Astrocyte (in vitro differentiated cells and primary cell): ENCODE measurements around the gene ZNF768. TPM values are rescaled to one million over a fixed set of nuclear protein-coding genes. Genes with fewer than 3 reads are reported as not detected.

Source experiments
- DNase-seq: peaks from one replicate; pipeline ENCODE4 v3.0.0-alpha.2; 2010; ENCODE audit warnings: low read depth
- FAIRE-seq: peaks from 2 replicates; lab custom pipeline; 2011; peaks lifted over from hg19 to GRCh38; lab: Jason Lieb, UNC
- H2AFZ ChIP-seq: 2 replicates; pipeline ENCODE4 v1.6.0; 2012; ENCODE audit warnings: low read depth, low read length, inconsistent platforms
- H3K27ac ChIP-seq: 2 replicates; pipeline ENCODE4 v1.5.1; 2011; ENCODE audit warnings: low read depth, low read length, inconsistent platforms
- H3K27me3 ChIP-seq: 2 replicates; pipeline ENCODE4 v1.6.0; 2011; ENCODE audit warnings: low read length, inconsistent platforms; ENCODE audit not compliant: insufficient read depth
- H3K36me3 ChIP-seq: 2 replicates; pipeline ENCODE4 v1.5.1; 2011; ENCODE audit warnings: low read length, inconsistent platforms; ENCODE audit not compliant: insufficient read depth
- H3K4me1 ChIP-seq: 2 replicates; pipeline ENCODE4 v1.5.1; 2011; ENCODE audit warnings: low read length, inconsistent platforms; ENCODE audit not compliant: insufficient read depth
- H3K4me2 ChIP-seq: 2 replicates; pipeline ENCODE4 v1.6.0; 2012; ENCODE audit warnings: low read length, inconsistent platforms
- H3K4me3 ChIP-seq: 2 replicates; pipeline ENCODE4 v1.5.1; 2011; ENCODE audit warnings: low read depth, mild to moderate bottlenecking, low read length, inconsistent platforms; ENCODE audit not compliant: insufficient read depth
- H3K79me2 ChIP-seq: 2 replicates; pipeline ENCODE4 v1.6.0; 2012; ENCODE audit warnings: mild to moderate bottlenecking, low read length, inconsistent platforms; ENCODE audit not compliant: insufficient read depth
- H3K9ac ChIP-seq: 2 replicates; pipeline ENCODE4 v1.6.0; 2012; ENCODE audit warnings: mild to moderate bottlenecking, low read length, inconsistent platforms
- H3K9me3 ChIP-seq: 2 replicates; pipeline ENCODE4 v1.5.1; 2012; ENCODE audit warnings: low read depth, mild to moderate bottlenecking, low read length, inconsistent platforms; ENCODE audit not compliant: insufficient read depth
- H4K20me1 ChIP-seq: 2 replicates; pipeline ENCODE4 v1.6.0; 2012; ENCODE audit warnings: low read length, inconsistent platforms; ENCODE audit not compliant: insufficient read depth
- H3K27ac Mint-ChIP-seq: one replicate; pipeline ENCODE4 v1.8.0; 2021; ENCODE audit warnings: mild to moderate bottlenecking, mixed read lengths; ENCODE audit not compliant: unreplicated experiment
- H3K27me3 Mint-ChIP-seq: one replicate; pipeline ENCODE4 v1.8.0; 2021; ENCODE audit warnings: low read depth, mixed read lengths; ENCODE audit not compliant: unreplicated experiment
- H3K36me3 Mint-ChIP-seq: one replicate; pipeline ENCODE4 v1.8.0; 2021; ENCODE audit warnings: low read depth, mixed read lengths; ENCODE audit not compliant: unreplicated experiment
- H3K4me1 Mint-ChIP-seq: one replicate; pipeline ENCODE4 v1.8.0; 2021; ENCODE audit warnings: low read depth, mixed read lengths; ENCODE audit not compliant: unreplicated experiment
- H3K4me3 Mint-ChIP-seq: one replicate; pipeline ENCODE4 v1.8.0; 2021; ENCODE audit warnings: mild to moderate bottlenecking, moderate library complexity, mixed read lengths; ENCODE audit not compliant: unreplicated experiment
- H3K9me3 Mint-ChIP-seq: one replicate; pipeline ENCODE4 v1.8.0; 2021; ENCODE audit warnings: mild to moderate bottlenecking, mixed read lengths; ENCODE audit not compliant: unreplicated experiment
- EZH2 ChIP-seq: IDR thresholded peaks from 2 replicates; pipeline ENCODE4 v1.6.1; 2012; ENCODE audit warnings: mild to moderate bottlenecking, low read length, inconsistent platforms; ENCODE audit not compliant: insufficient read depth
- total RNA-seq: library from RNA; stranded (reverse); gene quantifications from 2 replicates; pipeline ENCODE4 v1.2.1, GENCODE V29; 2021
- TF ChIP-seq, protein P1 (sequence below): IDR thresholded peaks from 2 replicates; pipeline ENCODE4 v1.5.1; 2011; ENCODE audit warnings: low read depth, mild to moderate bottlenecking, inconsistent platforms, low read length, moderate library complexity; ENCODE audit not compliant: insufficient read depth

ZNF768 gene
- total RNA-seq, 1 donor from 2014 or later = 23.1 TPM

DNA sequence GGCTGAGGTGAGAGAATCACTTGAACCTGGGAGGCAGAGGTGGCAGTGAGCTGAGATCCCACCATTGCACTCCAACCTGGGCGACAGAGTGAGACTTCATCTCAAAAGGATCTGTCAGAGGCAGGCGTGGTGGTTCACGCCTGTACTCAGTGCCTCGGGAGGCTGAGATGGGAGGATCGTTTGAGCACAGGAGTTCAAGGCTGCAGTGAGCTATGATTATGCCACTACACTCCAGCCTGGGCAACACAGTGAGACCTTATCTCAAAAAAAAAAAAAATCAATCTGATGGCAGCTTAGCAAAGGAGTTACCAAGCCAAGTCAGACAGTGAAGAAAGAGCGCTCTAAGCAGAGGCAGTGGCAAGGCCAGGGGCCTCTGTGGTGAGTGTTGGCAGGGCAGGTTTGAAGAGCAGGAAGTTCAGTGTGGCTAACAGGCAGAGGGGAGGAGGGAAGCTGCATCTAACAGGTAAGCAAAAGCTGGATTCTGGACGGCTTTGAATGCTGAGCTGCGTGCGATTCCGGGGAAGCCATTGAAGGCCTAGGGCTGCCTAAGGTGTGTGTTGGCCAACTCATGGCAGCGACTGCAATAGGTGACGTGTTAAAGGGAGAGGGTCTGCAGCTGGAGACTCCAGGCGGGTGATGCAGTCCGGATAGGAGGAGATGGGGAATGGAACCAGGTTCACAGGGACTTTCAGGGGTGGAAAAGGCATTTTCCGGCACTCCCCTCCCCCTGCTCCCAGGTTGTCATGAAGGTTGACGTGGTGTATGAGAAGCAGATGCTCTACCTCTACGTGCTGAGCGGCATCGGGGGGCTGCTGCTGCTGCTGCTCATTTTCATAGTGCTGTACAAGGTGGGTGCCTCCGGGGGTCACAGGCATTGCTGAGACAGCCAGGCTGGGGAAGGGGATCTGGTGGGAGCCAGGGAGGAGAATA is 7.0 kb downstream of the ZNF768 start:
- peak overlapping the region; percentile 69 for H3K27ac Mint-ChIP-seq
- H3K27me3 ChIP-seq = no peaks in the 10 kb centered on the region

GRCh38 chr16:30518552-30518951 is 7.8 kb downstream of the ZNF768 start:
- no peak for FAIRE-seq

More for the DNA sequence above, 7.0 kb downstream of the ZNF768 start:
- Histone ChIP-seq H3K4me1 (no peaks in the 10 kb centered on the region), H3K27ac (no peak overlapping the region), H3K9me3 (no peaks in the 10 kb centered on the region), H3K4me3 (no peak overlapping the region), H3K9ac (no peak overlapping the region), H3K4me2 (no peak overlapping the region), H4K20me1 (no peaks in the 10 kb centered on the region), H2AFZ (no peak overlapping the region), H3K36me3 (no peaks in the 10 kb centered on the region), H3K79me2 (no peaks in the 10 kb centered on the region)
- no peak for FAIRE-seq
- H3K4me3 Mint-ChIP-seq = peak overlapping the region; percentile 72
- H3K4me1 Mint-ChIP-seq = no peaks in the 10 kb centered on the region
- DNase-seq = no peak
- H3K27me3 Mint-ChIP-seq = peaks cover 23% of the 10 kb centered on the region
- no peaks in the 10 kb centered on the region for H3K36me3 Mint-ChIP-seq
- no peak for TF ChIP-seq EZH2
- TF ChIP-seq, protein P1, sequence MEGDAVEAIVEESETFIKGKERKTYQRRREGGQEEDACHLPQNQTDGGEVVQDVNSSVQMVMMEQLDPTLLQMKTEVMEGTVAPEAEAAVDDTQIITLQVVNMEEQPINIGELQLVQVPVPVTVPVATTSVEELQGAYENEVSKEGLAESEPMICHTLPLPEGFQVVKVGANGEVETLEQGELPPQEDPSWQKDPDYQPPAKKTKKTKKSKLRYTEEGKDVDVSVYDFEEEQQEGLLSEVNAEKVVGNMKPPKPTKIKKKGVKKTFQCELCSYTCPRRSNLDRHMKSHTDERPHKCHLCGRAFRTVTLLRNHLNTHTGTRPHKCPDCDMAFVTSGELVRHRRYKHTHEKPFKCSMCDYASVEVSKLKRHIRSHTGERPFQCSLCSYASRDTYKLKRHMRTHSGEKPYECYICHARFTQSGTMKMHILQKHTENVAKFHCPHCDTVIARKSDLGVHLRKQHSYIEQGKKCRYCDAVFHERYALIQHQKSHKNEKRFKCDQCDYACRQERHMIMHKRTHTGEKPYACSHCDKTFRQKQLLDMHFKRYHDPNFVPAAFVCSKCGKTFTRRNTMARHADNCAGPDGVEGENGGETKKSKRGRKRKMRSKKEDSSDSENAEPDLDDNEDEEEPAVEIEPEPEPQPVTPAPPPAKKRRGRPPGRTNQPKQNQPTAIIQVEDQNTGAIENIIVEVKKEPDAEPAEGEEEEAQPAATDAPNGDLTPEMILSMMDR = no peak
- no peaks in the 10 kb centered on the region for H3K9me3 Mint-ChIP-seq

More at GRCh38 chr16:30518552-30518951, 7.8 kb downstream of the ZNF768 start:
- no peak overlapping the region for H3K9ac ChIP-seq
- H3K4me1 ChIP-seq = no peaks in the 10 kb centered on the region
- Mint-ChIP-seq H3K27me3 (peaks cover 28% of the 10 kb centered on the region), H3K4me3 (no peak overlapping the region), H3K9me3 (no peaks in the 10 kb centered on the region), H3K36me3 (no peaks in the 10 kb centered on the region), H3K4me1 (no peaks in the 10 kb centered on the region), H3K27ac (no peak overlapping the region)
- no peaks in the 10 kb centered on the region for H3K79me2 ChIP-seq
- H3K4me2 ChIP-seq = no peak overlapping the region
- no peak overlapping the region for H3K27ac ChIP-seq
- no peak overlapping the region for H3K4me3 ChIP-seq
- no peaks in the 10 kb centered on the region for H3K9me3 ChIP-seq
- H3K36me3 ChIP-seq = no peaks in the 10 kb centered on the region
- no peak overlapping the region for H2AFZ ChIP-seq
- TF ChIP-seq, protein P1 = no peak
- no peak for TF ChIP-seq EZH2
- DNase-seq = no peak
- no peaks in the 10 kb centered on the region for H4K20me1 ChIP-seq
- no peaks in the 10 kb centered on the region for H3K27me3 ChIP-seq
